Upper lobe of left lung (tissue), 6 donors: ENCODE data around the gene ATL2. TPM values are rescaled to one million over a fixed set of nuclear protein-coding genes. Genes with fewer than 3 reads are reported as not detected.
"Not testable (repeated sequence)": the region's sequence is repeated elsewhere in the genome, so short reads cannot be mapped to it uniquely, and the experiment has no call there.

Experiments
- ATAC-seq, 2 donors: fragments of 200-7000 bp; cut with Tn5 transposase; one replicate each; pipeline ENCODE4 v1.9.1; 2022; ENCODE audit warnings: mild to moderate bottlenecking in 2 of 2, moderate library complexity in 2 of 2; ENCODE audit not compliant: low FRiP score in 2 of 2
- DNase-seq, 2 donors: peaks; one replicate each; pipeline ENCODE4 v3.0.0-alpha.2; 2019 to 2020
- H3K27ac ChIP-seq, 4 donors: fragments of 200-600 bp; sonication (generic); one replicate each; pipeline ENCODE4 v1.5.1; 2016 to 2019
- H3K27me3 ChIP-seq, 4 donors: fragments of 200-600 bp; sonication (generic); one replicate each; pipeline ENCODE4 v1.5.1; 2017 to 2019
- H3K36me3 ChIP-seq, 4 donors: fragments of 200-600 bp; sonication (generic); one replicate each; pipeline ENCODE4 v1.5.1; 2016 to 2019
- H3K4me1 ChIP-seq, 4 donors: fragments of 200-600 bp; sonication (generic); one replicate each; pipeline ENCODE4 v1.5.1; 2018 to 2019
- H3K4me3 ChIP-seq, 4 donors: fragments of 200-600 bp; sonication (generic); one replicate each; pipeline ENCODE4 v1.5.1; 2017 to 2019; ENCODE audit warnings: mild to moderate bottlenecking in 2 of 4, moderate library complexity in 1 of 4
- H3K9me3 ChIP-seq, 4 donors: fragments of 200-600 bp; sonication (generic); one replicate each; pipeline ENCODE4 v1.5.1; 2018 to 2019
- CTCF ChIP-seq, 6 experiments: fragments of 450-650 bp in 4 of 6; fragments of 200-600 bp in 2 of 6; sonication (generic) in 2 of 6; IDR thresholded peaks; one replicate each; pipeline ENCODE4 v1.5.1; 2016 to 2019; ENCODE audit warnings: antibody characterized with exemption in 6 of 6
- EP300 ChIP-seq, 4 donors: sonication (generic); formaldehyde crosslinking; IDR thresholded peaks; one replicate each; pipeline ENCODE4 v1.5.1; 2017; ENCODE audit warnings: antibody characterized with exemption in 4 of 4, control low read depth in 2 of 4
- POLR2A ChIP-seq, 4 donors: fragments of 450-650 bp; IDR thresholded peaks; one replicate each; pipeline ENCODE4 v1.5.1; 2016 to 2017; ENCODE audit warnings: antibody characterized with exemption in 4 of 4, mild to moderate bottlenecking in 2 of 4
- POLR2AphosphoS5 ChIP-seq, 2 donors: sonication (generic); formaldehyde crosslinking; IDR thresholded peaks; one replicate each; pipeline ENCODE4 v1.5.1; 2017; ENCODE audit warnings: antibody characterized with exemption in 2 of 2
- WGBS, 2 donors: methylation state at CpG; one replicate each; pipeline ENCODE4 v1.1.5; 2017 to 2018; 5-methylcytosine and 5-hydroxymethylcytosine counted together
- total RNA-seq, 6 donors: library from RNA; depleted of rRNA in 4 of 6; stranded (reverse); fragments of >200 nt in 4 of 6; gene quantifications; one replicate each; pipeline versions ENCODE4 v1.1.0 to v1.2.1, GENCODE V29; 2016 to 2021
- donor health status: DM: no; HTN: no; CAD: no; lungs with moderate emphysema.
- donor health status: DM: no; HTN: yes; CAD: no; lungs with severe emphysema.

ATL2 gene
- total RNA-seq, 6 donors from 2014 or later, result 43.9 to 150 (median 68.1) TPM

- H3K4me3 ChIP-seq, result no peak overlapping the region
- H3K27me3 ChIP-seq, result no peaks in the 10 kb centered on the region
- 79 to 93% methylated on average over 4 of the region's 4 CpGs for WGBS, 2 donors
- no peak overlapping the region for H3K27ac ChIP-seq
- H3K36me3 ChIP-seq, result no peaks in the 10 kb centered on the region
- peak in 1 of 2 donors; percentile 12 for ATAC-seq
- H3K9me3 ChIP-seq, result no peaks in the 10 kb centered on the region
- no peak for TF ChIP-seq POLR2AphosphoS5 (IDR thresholded peaks at IDR 0.05)
- no peak for TF ChIP-seq EP300 (IDR thresholded peaks at IDR 0.05)
- no peak for TF ChIP-seq POLR2A (IDR thresholded peaks at IDR 0.05)
- TF ChIP-seq CTCF (IDR thresholded peaks at IDR 0.05), result no peak
- no peaks in the 10 kb centered on the region for H3K4me1 ChIP-seq
- no peak for DNase-seq
These were observed 10.8 kb upstream of the ATL2 start for GRCh38 chr2:38387887-38388286.

GRCh38 chr2:38386821-38387220 lies 9.7 kb upstream of the ATL2 start:
- 69 to 77% methylated on average over 7 of the region's 7 CpGs for WGBS, 2 donors
- Histone ChIP-seq H3K9me3 (no peaks in the 10 kb centered on the region), H3K27me3 (no peaks in the 10 kb centered on the region), H3K4me3 (no peak overlapping the region), H3K36me3 (no peaks in the 10 kb centered on the region), H3K27ac (no peak overlapping the region), H3K4me1 (no peaks in the 10 kb centered on the region)
- TF ChIP-seq POLR2AphosphoS5 (IDR thresholded peaks at IDR 0.05) (no peak), CTCF (IDR thresholded peaks at IDR 0.05) (no peak), EP300 (IDR thresholded peaks at IDR 0.05) (no peak), POLR2A (IDR thresholded peaks at IDR 0.05) (no peak)
- no peak for ATAC-seq
- DNase-seq, result no peak

- Histone ChIP-seq H3K4me1 (no peaks in the 10 kb centered on the region), H3K27ac (no peak overlapping the region), H3K4me3 (no peak overlapping the region), H3K9me3 (no peaks in the 10 kb centered on the region), H3K36me3 (no peaks in the 10 kb centered on the region), H3K27me3 (no peaks in the 10 kb centered on the region)
- WGBS, 2 donors, result 52 to 69% methylated on average over 2 of the region's 2 CpGs
- DNase-seq, result no peak
- ATAC-seq, result no peak
- no peak for TF ChIP-seq POLR2AphosphoS5 (IDR thresholded peaks at IDR 0.05)
- no peak for TF ChIP-seq CTCF (IDR thresholded peaks at IDR 0.05)
- TF ChIP-seq EP300 (IDR thresholded peaks at IDR 0.05), result no peak
- TF ChIP-seq POLR2A (IDR thresholded peaks at IDR 0.05), result no peak
These were observed 9.3 kb upstream of the ATL2 start for GRCh38 chr2:38386377-38386776.

GRCh38 chr2:38384338-38384737 lies 7.3 kb upstream of the ATL2 start:
- TF ChIP-seq CTCF (IDR thresholded peaks at IDR 0.05), result no peak
- no peak for TF ChIP-seq POLR2AphosphoS5 (IDR thresholded peaks at IDR 0.05)
- TF ChIP-seq EP300 (IDR thresholded peaks at IDR 0.05), result no peak
- no peak for TF ChIP-seq POLR2A (IDR thresholded peaks at IDR 0.05)
- DNase-seq (no peak), ATAC-seq (no peak)
- H3K27me3 ChIP-seq, result no peaks in the 10 kb centered on the region
- H3K27ac ChIP-seq, result no peak overlapping the region
- H3K36me3 ChIP-seq, result no peaks in the 10 kb centered on the region
- no peak overlapping the region for H3K4me3 ChIP-seq
- H3K9me3 ChIP-seq, result no peaks in the 10 kb centered on the region
- H3K4me1 ChIP-seq, result peaks cover 0 to 5% (median 0%) of the 10 kb centered on the region in 4 donors
- WGBS, 2 donors, result 29 to 51% methylated on average over 3 of the region's 3 CpGs

GRCh38 chr2:38383741-38384140 lies 6.7 kb upstream of the ATL2 start:
- WGBS, 2 donors, result 78% methylated on average over 6 of the region's 6 CpGs
- H3K9me3 ChIP-seq, H3K4me3 ChIP-seq, H3K36me3 ChIP-seq, ATAC-seq, H3K27me3 ChIP-seq, H3K4me1 ChIP-seq, H3K27ac ChIP-seq, DNase-seq: not testable (repeated sequence)
